ENCODE data around the gene RABL3. TPM values are rescaled to one million over a fixed set of nuclear protein-coding genes. Genes with fewer than 3 reads are reported as not detected.
"Not testable (repeated sequence)": the region's sequence is repeated elsewhere in the genome, so short reads cannot be mapped to it uniquely, and the experiment has no call there.

RABL3 gene
- polyA plus RNA-seq, 1 donor from 2014 or later: 30.9 TPM

GRCh38 chr3:120659834-120660233 lies 82.5 kb downstream of the RABL3 start:
- H3K9me3 Mint-ChIP-seq: no peaks in the 10 kb centered on the region
- peaks cover 7% of the 10 kb centered on the region for H3K27me3 Mint-ChIP-seq
- H3K4me3 Mint-ChIP-seq: no peak overlapping the region
- H3K4me1 Mint-ChIP-seq: peaks cover 5 to 10% (median 7%) of the 10 kb centered on the region in 3 donors
- H3K36me3 Mint-ChIP-seq: peaks cover 7% of the 10 kb centered on the region
- no peak overlapping the region for H3K27ac Mint-ChIP-seq

DNA sequence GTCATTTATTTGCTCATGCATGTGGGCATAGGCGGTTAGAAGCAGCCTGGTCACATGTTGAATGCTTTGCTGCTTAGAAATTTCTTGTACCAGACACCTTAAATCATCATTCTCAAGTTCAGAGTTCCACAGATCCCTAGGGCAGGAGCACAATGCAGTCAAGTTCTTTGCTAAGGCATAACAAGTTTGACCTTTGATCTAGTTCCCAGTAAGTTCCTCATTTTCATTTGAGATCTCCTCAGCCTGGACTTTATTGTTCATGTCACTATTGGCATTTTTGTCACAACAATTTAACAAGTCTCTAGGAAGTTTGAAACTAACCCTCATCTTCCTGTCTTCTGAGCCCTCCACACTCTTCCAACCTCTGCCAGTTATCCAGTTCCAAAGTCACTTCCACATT lies 83.0 kb downstream of the RABL3 start:
- Mint-ChIP-seq H3K4me3 (no peak overlapping the region), H3K4me1 (peaks cover 6 to 10% (median 7%) of the 10 kb centered on the region in 3 donors), H3K9me3 (no peaks in the 10 kb centered on the region), H3K27ac (no peak overlapping the region), H3K27me3 (peaks cover 7% of the 10 kb centered on the region), H3K36me3 (peaks cover 6% of the 10 kb centered on the region)

GRCh38 chr3:120652896-120653545 lies 89.3 kb downstream of the RABL3 start:
- no peak overlapping the region for H3K27ac Mint-ChIP-seq
- H3K36me3 Mint-ChIP-seq: peaks cover 3% of the 10 kb centered on the region
- peaks cover 1% of the 10 kb centered on the region for H3K27me3 Mint-ChIP-seq
- H3K4me3 Mint-ChIP-seq: no peak overlapping the region
- no peaks in the 10 kb centered on the region for H3K9me3 Mint-ChIP-seq
- peaks cover 0 to 2% (median 1%) of the 10 kb centered on the region in 3 donors for H3K4me1 Mint-ChIP-seq

GRCh38 chr3:120652281-120652680 lies 90.0 kb downstream of the RABL3 start:
- peaks cover 0 to 2% (median 1%) of the 10 kb centered on the region in 3 donors for H3K4me1 Mint-ChIP-seq
- no peaks in the 10 kb centered on the region for H3K9me3 Mint-ChIP-seq
- no peak overlapping the region for H3K4me3 Mint-ChIP-seq
- no peak overlapping the region for H3K27ac Mint-ChIP-seq
- H3K36me3 Mint-ChIP-seq: peaks cover 3% of the 10 kb centered on the region
- peaks cover 1% of the 10 kb centered on the region for H3K27me3 Mint-ChIP-seq

GRCh38 chr3:120650311-120650710 lies 92.0 kb downstream of the RABL3 start:
- Mint-ChIP-seq H3K9me3 (no peaks in the 10 kb centered on the region), H3K36me3 (no peaks in the 10 kb centered on the region), H3K27ac (no peak overlapping the region), H3K4me1 (peaks cover 0 to 3% (median 0%) of the 10 kb centered on the region in 3 donors), H3K27me3 (peaks cover 1% of the 10 kb centered on the region), H3K4me3 (no peak overlapping the region)

GRCh38 chr3:120649830-120650233 lies 92.5 kb downstream of the RABL3 start:
- no peak overlapping the region for H3K27ac Mint-ChIP-seq
- H3K4me3 Mint-ChIP-seq: no peak overlapping the region
- H3K9me3 Mint-ChIP-seq: no peaks in the 10 kb centered on the region
- no peaks in the 10 kb centered on the region for H3K36me3 Mint-ChIP-seq
- H3K27me3 Mint-ChIP-seq: peaks cover 1% of the 10 kb centered on the region
- peaks cover 0 to 3% (median 0%) of the 10 kb centered on the region in 3 donors for H3K4me1 Mint-ChIP-seq

DNA sequence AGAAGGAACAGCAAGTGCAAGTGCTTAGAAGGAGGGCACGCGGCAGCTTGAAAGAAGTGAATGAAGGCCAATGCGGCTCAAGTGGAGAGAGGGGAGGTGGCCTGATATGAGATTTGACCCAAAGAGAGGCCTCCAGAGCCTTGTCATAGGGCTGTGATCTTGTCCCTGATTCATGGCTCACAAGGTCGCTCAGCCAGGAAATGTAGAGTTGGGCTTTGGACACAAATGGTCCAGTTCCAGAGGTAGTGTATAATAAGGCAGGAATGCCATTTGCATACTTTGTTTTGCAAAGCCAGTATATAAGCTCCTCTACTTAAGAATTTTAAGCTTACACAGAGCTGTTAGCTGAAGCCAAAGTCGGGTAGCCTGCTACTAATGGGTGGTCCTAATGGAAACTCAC lies 94.0 kb downstream of the RABL3 start:
- no peak overlapping the region for H3K27ac Mint-ChIP-seq
- no peaks in the 10 kb centered on the region for H3K9me3 Mint-ChIP-seq
- no peaks in the 10 kb centered on the region for H3K36me3 Mint-ChIP-seq
- no peak overlapping the region for H3K4me3 Mint-ChIP-seq
- peaks cover 1% of the 10 kb centered on the region for H3K27me3 Mint-ChIP-seq
- H3K4me1 Mint-ChIP-seq: peaks cover 0 to 1% (median 0%) of the 10 kb centered on the region in 3 donors

DNA sequence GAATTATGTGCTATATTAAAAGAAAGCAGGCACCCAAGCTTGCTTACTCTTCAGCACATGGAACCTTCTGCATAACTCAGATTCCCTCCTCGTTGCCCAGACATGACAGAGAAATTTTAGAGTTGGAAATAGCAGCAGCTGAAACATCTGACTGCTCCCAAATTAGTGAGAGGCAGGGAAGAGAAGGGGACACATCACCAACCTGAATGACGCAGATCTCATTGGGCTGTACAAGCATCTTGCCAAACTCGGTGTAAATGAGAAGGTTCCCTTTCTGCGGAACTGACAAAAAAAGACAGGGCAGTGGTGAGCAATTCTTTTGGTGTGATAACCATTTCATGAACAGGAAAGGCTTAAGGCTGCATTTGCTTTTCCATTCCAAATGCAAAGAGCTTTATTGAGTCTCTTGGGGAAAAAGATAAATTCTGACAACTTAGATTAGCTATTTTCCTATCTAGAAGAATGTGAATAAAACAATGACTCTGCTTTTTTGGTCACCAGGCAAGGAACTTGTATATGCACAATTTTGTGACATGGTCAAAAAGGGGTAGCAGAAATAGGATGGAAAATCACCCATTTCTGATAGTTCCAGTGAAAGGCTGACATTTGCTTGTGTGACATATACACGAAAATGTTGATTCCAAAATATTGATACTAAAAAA lies 95.4 kb downstream of the RABL3 start:
- Mint-ChIP-seq H3K27me3 (peaks cover 1% of the 10 kb centered on the region), H3K9me3 (no peaks in the 10 kb centered on the region), H3K4me1 (peaks cover 0 to 1% (median 0%) of the 10 kb centered on the region in 3 donors), H3K36me3 (no peaks in the 10 kb centered on the region), H3K4me3 (no peak overlapping the region), H3K27ac (no peak overlapping the region)

GRCh38 chr3:120645083-120645845 lies 97.1 kb downstream of the RABL3 start:
- Mint-ChIP-seq H3K4me1 (peaks cover 0 to 1% (median 0%) of the 10 kb centered on the region in 3 donors), H3K27me3 (no peaks in the 10 kb centered on the region), H3K27ac (no peak overlapping the region), H3K9me3 (no peaks in the 10 kb centered on the region), H3K36me3 (peaks cover 2% of the 10 kb centered on the region), H3K4me3 (no peak overlapping the region)

GRCh38 chr3:120642368-120642948 lies 99.9 kb downstream of the RABL3 start:
- no peak overlapping the region for H3K4me3 Mint-ChIP-seq
- H3K36me3 Mint-ChIP-seq: peaks cover 3% of the 10 kb centered on the region
- H3K4me1 Mint-ChIP-seq: peaks cover 0 to 5% (median 3%) of the 10 kb centered on the region in 3 donors
- no peaks in the 10 kb centered on the region for H3K27me3 Mint-ChIP-seq
- H3K9me3 Mint-ChIP-seq: peaks cover 0 to 6% (median 4%) of the 10 kb centered on the region in 3 donors
- H3K27ac Mint-ChIP-seq: no peak overlapping the region

GRCh38 chr3:120641696-120642246 lies 100.5 kb downstream of the RABL3 start:
- H3K4me1 Mint-ChIP-seq: peaks cover 0 to 5% (median 4%) of the 10 kb centered on the region in 3 donors
- no peaks in the 10 kb centered on the region for H3K27me3 Mint-ChIP-seq
- H3K9me3 Mint-ChIP-seq: peaks cover 0 to 6% (median 4%) of the 10 kb centered on the region in 3 donors
- peaks cover 3% of the 10 kb centered on the region for H3K36me3 Mint-ChIP-seq
- peak overlapping the region in 1 of 3 donors; percentile 11 for H3K27ac Mint-ChIP-seq
- no peak overlapping the region for H3K4me3 Mint-ChIP-seq

GRCh38 chr3:120640231-120640630 lies 102.1 kb downstream of the RABL3 start:
- no peak overlapping the region for H3K4me3 Mint-ChIP-seq
- H3K36me3 Mint-ChIP-seq: peaks cover 3% of the 10 kb centered on the region
- peaks cover 0 to 5% (median 3%) of the 10 kb centered on the region in 3 donors for H3K4me1 Mint-ChIP-seq
- H3K27me3 Mint-ChIP-seq: no peaks in the 10 kb centered on the region
- H3K9me3 Mint-ChIP-seq: peaks cover 0 to 6% (median 4%) of the 10 kb centered on the region in 3 donors
- no peak overlapping the region for H3K27ac Mint-ChIP-seq

DNA sequence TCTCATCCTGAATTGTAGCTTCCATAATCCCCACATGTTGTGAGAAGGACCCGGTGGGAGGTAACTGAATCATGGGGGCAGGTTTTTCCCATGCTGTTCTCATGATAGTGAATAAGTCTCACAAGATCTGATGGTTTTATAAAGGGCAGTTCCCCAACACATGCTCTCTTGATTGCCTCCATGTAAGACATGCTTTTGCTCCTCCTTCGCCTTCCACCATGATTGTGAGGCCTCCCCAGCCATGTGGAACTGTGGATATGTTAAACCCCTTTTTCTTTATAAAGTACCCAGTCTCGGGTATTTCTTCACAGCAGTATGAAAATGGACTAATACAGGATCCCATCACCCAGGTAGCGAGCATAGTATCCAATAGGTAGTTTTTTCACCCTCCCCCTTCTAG lies 103.5 kb downstream of the RABL3 start:
- peak overlapping the region in 1 of 4 donors; percentile 6 for H3K4me3 Mint-ChIP-seq
- not testable (repeated sequence) for H3K9me3 Mint-ChIP-seq, H3K27me3 Mint-ChIP-seq, H3K27ac Mint-ChIP-seq, H3K36me3 Mint-ChIP-seq, H3K4me1 Mint-ChIP-seq

- no peaks in the 10 kb centered on the region for H3K27me3 Mint-ChIP-seq
- peaks cover 0 to 5% (median 3%) of the 10 kb centered on the region in 3 donors for H3K4me1 Mint-ChIP-seq
- H3K36me3 Mint-ChIP-seq: peaks cover 3% of the 10 kb centered on the region
- no peak overlapping the region for H3K27ac Mint-ChIP-seq
- H3K9me3 Mint-ChIP-seq: peaks cover 0 to 6% (median 4%) of the 10 kb centered on the region in 3 donors
- H3K4me3 Mint-ChIP-seq: no peak overlapping the region
Measured at GRCh38 chr3:120637851-120638559, 104.3 kb downstream of the RABL3 start.
